ENCODE measurements around the gene MCCD1.

Gene MCCD1

GRCh38 chr6:31569861-31570536 is 41.2 kb downstream of the MCCD1 start:
- no peak for DNase-seq (ENCODE audit: low read depth, low spot score)

GRCh38 chr6:31572041-31572911 is 43.5 kb downstream of the MCCD1 start, which contains the start of gene LTA:
TSS of gene LTA (plus strand) at chr6:31572289. CDS start at chr6:31572743, 454 bp downstream.
- DNase-seq (ENCODE audit: low read depth, low spot score) = no peak

- no peak for DNase-seq (ENCODE audit: low read depth, low spot score)
Measured at GRCh38 chr6:31573239-31574105, 44.7 kb downstream of the MCCD1 start.

- no peak for DNase-seq (ENCODE audit: low read depth, low spot score)
Measured at GRCh38 chr6:31574106-31575061, 45.6 kb downstream of the MCCD1 start.

- DNase-seq (ENCODE audit: low read depth, low spot score) = no peak
Measured at GRCh38 chr6:31575335-31575901, 46.7 kb downstream of the MCCD1 start, which contains the start of gene TNF. TSS of gene TNF (plus strand) at chr6:31575565. CDS start at chr6:31575742, 177 bp downstream.

- DNase-seq (ENCODE audit: low read depth, low spot score) = no peak
Measured at GRCh38 chr6:31575952-31576685, 47.4 kb downstream of the MCCD1 start.

- no peak for DNase-seq (ENCODE audit: low read depth, low spot score)
Measured at GRCh38 chr6:31576897-31577578, 48.3 kb downstream of the MCCD1 start.

GRCh38 chr6:31577579-31577966 is 48.8 kb downstream of the MCCD1 start:
- no peak for DNase-seq (ENCODE audit: low read depth, low spot score)

- no peak for DNase-seq (ENCODE audit: low read depth, low spot score)
Measured at GRCh38 chr6:31578184-31579118, 49.7 kb downstream of the MCCD1 start.

GRCh38 chr6:31579119-31579505 is 50.4 kb downstream of the MCCD1 start:
- no peak for DNase-seq (ENCODE audit: low read depth, low spot score)

All from iPS DF 19.7 (cell line).